ENCODE results near the gene KATNIP. TPM values are rescaled to one million over a fixed set of nuclear protein-coding genes. Genes with fewer than 3 reads are reported as not detected.

Gene KATNIP
- total and polyA plus RNA-seq, 2 of the 13 experiments (the other 11 are each of a cell fraction or from before 2014, with no cell fraction given), result 9.7 to 12.0 TPM

DNA sequence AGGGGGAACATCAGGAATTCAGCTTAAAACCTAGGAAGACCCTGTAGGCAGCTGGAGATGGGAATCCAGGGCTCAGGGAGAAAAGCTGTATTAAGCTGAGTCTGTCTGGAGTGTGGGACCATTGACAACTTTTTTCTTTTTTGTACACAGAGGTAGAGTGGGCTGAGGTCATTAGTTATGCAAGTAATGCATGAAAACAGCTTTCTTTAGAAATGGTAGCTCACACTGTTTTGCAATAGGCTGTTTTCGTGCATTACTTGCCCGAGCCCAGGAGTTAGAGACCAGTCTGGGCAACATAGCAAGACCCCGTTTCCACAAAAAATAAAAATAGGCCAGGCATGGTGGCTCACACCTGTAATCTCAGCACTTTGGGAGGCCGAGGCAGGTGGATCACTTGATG is 46.5 kb downstream of the KATNIP start:
- Histone ChIP-seq H3K9me3 (ENCODE audit: low read length) (no peaks in the 10 kb centered on the region), H3K4me2 (ENCODE audit: low read depth, low read length) (no peak overlapping the region), H3K27me3 (ENCODE audit: control insufficient read depth in 1 of 2, insufficient read depth in 2 of 2, low read length in 2 of 2) (no peaks in the 10 kb centered on the region), H3K4me3 (replicated peaks in 1 of 3; ENCODE audit: insufficient read depth in 1 of 3, low read depth in 2 of 3, low read length in 3 of 3) (no peak overlapping the region), H3K4me1 (ENCODE audit: insufficient read depth, low read length) (peaks cover 14% of the 10 kb centered on the region), H3K9ac (ENCODE audit: insufficient read depth, low read depth, low read length) (no peak overlapping the region), H3K36me3 (replicated peaks in 1 of 2; ENCODE audit: control insufficient read depth in 1 of 2, insufficient read depth in 2 of 2, low read length in 2 of 2) (no peaks in the 10 kb centered on the region), H3K79me2 (ENCODE audit: insufficient read depth, low read length) (no peaks in the 10 kb centered on the region), H4K20me1 (ENCODE audit: insufficient read depth, low read length) (no peaks in the 10 kb centered on the region), H3K27ac (ENCODE audit: extremely low read length, insufficient read depth, low read length) (no peak overlapping the region), H2AFZ (ENCODE audit: low read length) (no peak overlapping the region)
- no peak for TF ChIP-seq ZNF567 (CRISPR knock-in tag; IDR thresholded peaks at IDR 0.05; ENCODE audit: borderline replicate concordance)
- peak; percentile 51; the same call in 1 of the 2 replicates for TF ChIP-seq ZNF121 (CRISPR knock-in tag; IDR thresholded peaks at IDR 0.05)
- CTCF ChIA-PET (ENCODE audit: low intra/inter-chr PET ratio, low total read pairs), result no interaction called here
- BruUV-seq (replicated peaks), result no TSS peak
- DNase-seq (ENCODE audit: low spot score) (no peak), FAIRE-seq (no peak), ATAC-seq (no peak)
- POLR2A ChIA-PET, result interaction anchor here (1.1 to 2.5 kb wide), 2 partner anchors 17 to 47 kb away, joined by 3 to 11 read pairs; partner anchors contain the start of genes GTF3C1 and KATNIP
- in situ Hi-C loops (cut with HindIII; ENCODE audit: extremely low pct_ligation_motif_present, low pct_unique_long_range_greater_than_20kb) (no loop called here), intact Hi-C loops (cut with micrococcal nuclease; ENCODE audit: unreplicated experiment) (no loop called here)
- 93% methylated on average over 4 of the region's 4 CpGs for WGBS (ENCODE audit: low lambda C conversion rate)

DNA sequence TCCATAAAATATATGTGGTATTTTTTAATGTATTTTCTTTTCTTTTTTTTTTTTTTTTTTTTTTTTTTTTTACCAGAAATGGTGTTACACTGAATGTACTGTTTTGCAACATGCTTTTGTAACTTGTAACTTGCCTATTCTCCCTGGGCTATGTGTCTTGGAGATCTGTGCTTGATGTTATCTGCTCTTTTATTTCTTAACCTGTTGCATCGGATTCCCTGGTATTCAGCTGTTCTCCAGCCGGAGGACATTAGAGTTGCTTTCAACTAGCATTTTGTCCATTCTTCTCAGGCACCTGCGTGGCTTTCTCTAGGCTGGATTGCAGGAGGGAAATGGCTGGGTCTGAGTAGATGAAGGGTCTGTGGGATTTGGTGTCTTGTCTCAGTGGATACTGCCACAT is 47.4 kb downstream of the KATNIP start:
- no TSS peak for BruUV-seq (replicated peaks)
- Histone ChIP-seq H3K9ac (ENCODE audit: insufficient read depth, low read depth, low read length) (no peak overlapping the region), H4K20me1 (ENCODE audit: insufficient read depth, low read length) (no peaks in the 10 kb centered on the region), H3K9me3 (ENCODE audit: low read length) (no peaks in the 10 kb centered on the region), H2AFZ (ENCODE audit: low read length) (no peak overlapping the region), H3K27me3 (ENCODE audit: control insufficient read depth in 1 of 2, insufficient read depth in 2 of 2, low read length in 2 of 2) (no peaks in the 10 kb centered on the region), H3K4me2 (ENCODE audit: low read depth, low read length) (no peak overlapping the region), H3K36me3 (replicated peaks in 1 of 2; ENCODE audit: control insufficient read depth in 1 of 2, insufficient read depth in 2 of 2, low read length in 2 of 2) (no peaks in the 10 kb centered on the region), H3K4me1 (ENCODE audit: insufficient read depth, low read length) (peaks cover 14% of the 10 kb centered on the region), H3K4me3 (replicated peaks in 1 of 3; ENCODE audit: insufficient read depth in 1 of 3, low read depth in 2 of 3, low read length in 3 of 3) (no peak overlapping the region), H3K79me2 (ENCODE audit: insufficient read depth, low read length) (no peaks in the 10 kb centered on the region), H3K27ac (ENCODE audit: extremely low read length, insufficient read depth, low read length) (no peak overlapping the region)
- in situ Hi-C loops (cut with HindIII; ENCODE audit: extremely low pct_ligation_motif_present, low pct_unique_long_range_greater_than_20kb) (no loop called here), intact Hi-C loops (cut with micrococcal nuclease; ENCODE audit: unreplicated experiment) (no loop called here)
- WGBS (ENCODE audit: low lambda C conversion rate), result 96% methylated on average over 3 of the region's 3 CpGs
- TF ChIP-seq MAFK (conservative IDR thresholded peaks at IDR 0.05 in 1 of 2, IDR thresholded peaks at IDR 0.05 in 1 of 2; ENCODE audit: low read length in 2 of 2) (no peak), PHF20 (CRISPR knock-in tag; IDR thresholded peaks at IDR 0.05) (no peak), REXO4 (CRISPR knock-in tag; IDR thresholded peaks at IDR 0.05; ENCODE audit: borderline replicate concordance) (no peak), HOXA5 (CRISPR knock-in tag; IDR thresholded peaks at IDR 0.05) (no peak), SALL2 (CRISPR knock-in tag; IDR thresholded peaks at IDR 0.05) (no peak), ZNF670 (CRISPR knock-in tag; IDR thresholded peaks at IDR 0.05; ENCODE audit: borderline replicate concordance) (no peak), IRX3 (CRISPR knock-in tag; IDR thresholded peaks at IDR 0.05; ENCODE audit: borderline replicate concordance, low read depth) (no peak), TAF15 (IDR thresholded peaks at IDR 0.05; ENCODE audit: low read depth, low read length, poor library complexity, severe bottlenecking) (no peak), ADNP (CRISPR knock-in tag; IDR thresholded peaks at IDR 0.05) (no peak), ZBTB42 (CRISPR knock-in tag; IDR thresholded peaks at IDR 0.05) (no peak), ZNF160 (CRISPR knock-in tag; IDR thresholded peaks at IDR 0.05) (no peak), KLF13 (CRISPR knock-in tag; IDR thresholded peaks at IDR 0.05) (no peak)
- TF ChIP-seq, protein P1, sequence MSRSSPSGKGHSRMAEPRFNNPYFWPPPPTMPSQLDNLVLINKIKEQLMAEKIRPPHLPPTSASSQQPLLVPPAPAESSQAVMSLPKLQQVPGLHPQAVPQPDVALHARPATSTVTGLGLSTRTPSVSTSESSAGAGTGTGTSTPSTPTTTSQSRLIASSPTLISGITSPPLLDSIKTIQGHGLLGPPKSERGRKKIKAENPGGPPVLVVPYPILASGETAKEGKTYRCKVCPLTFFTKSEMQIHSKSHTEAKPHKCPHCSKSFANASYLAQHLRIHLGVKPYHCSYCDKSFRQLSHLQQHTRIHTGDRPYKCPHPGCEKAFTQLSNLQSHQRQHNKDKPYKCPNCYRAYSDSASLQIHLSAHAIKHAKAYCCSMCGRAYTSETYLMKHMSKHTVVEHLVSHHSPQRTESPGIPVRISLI (CRISPR knock-in tag; IDR thresholded peaks at IDR 0.05; ENCODE audit: borderline replicate concordance), result no peak
- POLR2A ChIA-PET, result interaction anchor here (1.0 to 2.5 kb wide), 2 partner anchors 18 to 48 kb away, joined by 4 to 11 read pairs; partner anchors contain the start of genes GTF3C1 and KATNIP
- no peak for ATAC-seq
- DNase-seq (ENCODE audit: low spot score), result no peak
- no peak for FAIRE-seq
- CTCF ChIA-PET (ENCODE audit: low intra/inter-chr PET ratio, low total read pairs), result no interaction called here

Measured in HepG2 (cell line).